Neural progenitor cell (in vitro differentiated cells): ENCODE measurements around the gene PLA2G4F. TPM values are rescaled to one million over a fixed set of nuclear protein-coding genes. Genes with fewer than 3 reads are reported as not detected.

Source experiments
- DNase-seq: peaks from one replicate; pipeline ENCODE4 v3.0.0-alpha.2; 2016; ENCODE audit warnings: low spot score
- H2AFZ ChIP-seq: fragments of 200-600 bp; sonication (generic); replicated peaks from 2 replicates; pipeline ENCODE4 v1.6.1; 2016; ENCODE audit warnings: antibody characterized with exemption
- H3F3A ChIP-seq: fragments of 200-600 bp; sonication (generic); 2 replicates; pipeline ENCODE4 v1.6.1; 2016; ENCODE audit warnings: antibody characterized with exemption, low read depth
- H3K27ac ChIP-seq: fragments of 200-600 bp; sonication (generic); 2 replicates; pipeline ENCODE4 v1.5.1; 2016; ENCODE audit warnings: mild to moderate bottlenecking
- H3K27me3 ChIP-seq: fragments of 200-600 bp; sonication (generic); 2 replicates; pipeline ENCODE4 v1.6.1; 2016; ENCODE audit warnings: mild to moderate bottlenecking, moderate library complexity
- H3K36me3 ChIP-seq: fragments of 200-600 bp; sonication (generic); 2 replicates; pipeline ENCODE4 v1.5.1; 2016
- H3K4me1 ChIP-seq: fragments of 200-600 bp; sonication (generic); 2 replicates; pipeline ENCODE4 v1.6.1; 2016; ENCODE audit warnings: mixed run types
- H3K4me2 ChIP-seq: fragments of 200-600 bp; sonication (generic); 2 replicates; pipeline ENCODE4 v1.6.1; 2016
- H3K4me3 ChIP-seq: fragments of 200-600 bp; sonication (generic); 2 replicates; pipeline ENCODE4 v1.5.1; 2016
- H3K79me2 ChIP-seq: fragments of 200-600 bp; sonication (generic); 2 replicates; pipeline ENCODE4 v1.6.1; 2016; ENCODE audit warnings: low read depth
- H3K9ac ChIP-seq: fragments of 200-600 bp; sonication (generic); 2 replicates; pipeline ENCODE4 v1.6.1; 2016
- H3K9me3 ChIP-seq: fragments of 200-600 bp; sonication (generic); 2 replicates; pipeline ENCODE4 v1.5.1; 2016; ENCODE audit warnings: low read depth
- H4K20me1 ChIP-seq: fragments of 200-600 bp; sonication (generic); 2 replicates; pipeline ENCODE4 v1.6.1; 2016; ENCODE audit warnings: low read depth
- H3K27ac Mint-ChIP-seq: 3 replicates; pipeline ENCODE4 v1.8.0; 2021; ENCODE audit warnings: mixed read lengths
- H3K27me3 Mint-ChIP-seq: 2 replicates; pipeline ENCODE4 v1.8.0; 2022; ENCODE audit warnings: low read depth, mild to moderate bottlenecking, inconsistent platforms, moderate library complexity, mixed read lengths; ENCODE audit not compliant: insufficient read depth
- H3K36me3 Mint-ChIP-seq: 3 replicates; pipeline ENCODE4 v1.8.0; 2021; ENCODE audit warnings: mixed read lengths
- H3K4me1 Mint-ChIP-seq: 3 replicates; pipeline ENCODE4 v1.8.0; 2021; ENCODE audit warnings: mixed read lengths
- H3K4me3 Mint-ChIP-seq: 3 replicates; pipeline ENCODE4 v1.8.0; 2021; ENCODE audit warnings: mild to moderate bottlenecking, moderate library complexity, mixed read lengths
- H3K9me3 Mint-ChIP-seq: 3 replicates; pipeline ENCODE4 v1.8.0; 2020; ENCODE audit warnings: mixed read lengths
- EZH2 ChIP-seq: fragments of 200-600 bp; sonication (generic); IDR thresholded peaks from 2 replicates; pipeline ENCODE4 v1.6.1; 2017; ENCODE audit warnings: antibody characterized with exemption, mild to moderate bottlenecking, moderate library complexity
- EZH2phosphoT487 ChIP-seq: fragments of 200-600 bp; sonication (generic); IDR thresholded peaks from 2 replicates; pipeline ENCODE4 v1.6.1; 2017; ENCODE audit warnings: antibody characterized with exemption
- total RNA-seq: library from RNA; depleted of rRNA; stranded (reverse); fragments of >200 nt; gene quantifications from 2 replicates; pipeline ENCODE4 v1.2.3, GENCODE V29; 2015; ENCODE audit warnings: low replicate concordance
- TF ChIP-seq, protein P1 (sequence below): fragments of 200-600 bp; sonication (generic); IDR thresholded peaks from 2 replicates; pipeline ENCODE4 v1.5.1; 2017; ENCODE audit warnings: antibody characterized with exemption, mild to moderate bottlenecking

PLA2G4F gene
- total RNA-seq, 1 donor from 2014 or later, result not detected

DNA sequence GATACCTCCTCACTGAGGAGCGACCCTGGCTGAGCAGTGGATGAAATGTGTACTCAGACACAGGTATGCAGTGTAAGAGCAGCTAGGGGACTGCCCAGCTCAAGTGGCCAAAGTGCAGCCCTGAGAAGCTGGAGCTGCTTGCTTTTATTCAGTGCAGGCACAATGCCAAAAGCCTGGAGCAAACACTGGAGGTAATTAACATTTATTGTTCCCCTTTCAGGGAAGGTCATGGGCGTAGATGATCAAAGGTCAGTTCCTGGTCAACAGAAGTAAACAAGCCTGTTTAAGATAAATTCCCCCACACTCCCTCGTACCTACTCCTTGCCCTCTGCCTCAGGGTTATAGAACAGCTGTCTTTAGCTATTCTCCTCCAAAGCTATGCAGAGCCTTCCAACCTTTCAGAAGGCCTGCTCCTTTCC is 17.5 kb downstream of the PLA2G4F start:
- Histone ChIP-seq H2AFZ (no peak overlapping the region), H4K20me1 (no peaks in the 10 kb centered on the region), H3F3A (no peaks in the 10 kb centered on the region), H3K9ac (no peak overlapping the region), H3K27ac (no peak overlapping the region), H3K79me2 (no peaks in the 10 kb centered on the region), H3K9me3 (no peaks in the 10 kb centered on the region), H3K36me3 (no peaks in the 10 kb centered on the region), H3K4me3 (no peak overlapping the region), H3K4me1 (no peaks in the 10 kb centered on the region), H3K27me3 (no peaks in the 10 kb centered on the region), H3K4me2 (no peak overlapping the region)
- peaks cover 7% of the 10 kb centered on the region for H3K27me3 Mint-ChIP-seq
- peak overlapping the region; percentile 7 for H3K27ac Mint-ChIP-seq
- TF ChIP-seq EZH2phosphoT487, result no peak
- no peak for TF ChIP-seq EZH2
- TF ChIP-seq, protein P1, sequence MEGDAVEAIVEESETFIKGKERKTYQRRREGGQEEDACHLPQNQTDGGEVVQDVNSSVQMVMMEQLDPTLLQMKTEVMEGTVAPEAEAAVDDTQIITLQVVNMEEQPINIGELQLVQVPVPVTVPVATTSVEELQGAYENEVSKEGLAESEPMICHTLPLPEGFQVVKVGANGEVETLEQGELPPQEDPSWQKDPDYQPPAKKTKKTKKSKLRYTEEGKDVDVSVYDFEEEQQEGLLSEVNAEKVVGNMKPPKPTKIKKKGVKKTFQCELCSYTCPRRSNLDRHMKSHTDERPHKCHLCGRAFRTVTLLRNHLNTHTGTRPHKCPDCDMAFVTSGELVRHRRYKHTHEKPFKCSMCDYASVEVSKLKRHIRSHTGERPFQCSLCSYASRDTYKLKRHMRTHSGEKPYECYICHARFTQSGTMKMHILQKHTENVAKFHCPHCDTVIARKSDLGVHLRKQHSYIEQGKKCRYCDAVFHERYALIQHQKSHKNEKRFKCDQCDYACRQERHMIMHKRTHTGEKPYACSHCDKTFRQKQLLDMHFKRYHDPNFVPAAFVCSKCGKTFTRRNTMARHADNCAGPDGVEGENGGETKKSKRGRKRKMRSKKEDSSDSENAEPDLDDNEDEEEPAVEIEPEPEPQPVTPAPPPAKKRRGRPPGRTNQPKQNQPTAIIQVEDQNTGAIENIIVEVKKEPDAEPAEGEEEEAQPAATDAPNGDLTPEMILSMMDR, result no peak
- H3K4me3 Mint-ChIP-seq, result peak overlapping the region; percentile 39
- no peak for DNase-seq
- H3K9me3 Mint-ChIP-seq, result peaks cover 11% of the 10 kb centered on the region
- no peaks in the 10 kb centered on the region for H3K36me3 Mint-ChIP-seq
- peaks cover 7% of the 10 kb centered on the region for H3K4me1 Mint-ChIP-seq

DNA sequence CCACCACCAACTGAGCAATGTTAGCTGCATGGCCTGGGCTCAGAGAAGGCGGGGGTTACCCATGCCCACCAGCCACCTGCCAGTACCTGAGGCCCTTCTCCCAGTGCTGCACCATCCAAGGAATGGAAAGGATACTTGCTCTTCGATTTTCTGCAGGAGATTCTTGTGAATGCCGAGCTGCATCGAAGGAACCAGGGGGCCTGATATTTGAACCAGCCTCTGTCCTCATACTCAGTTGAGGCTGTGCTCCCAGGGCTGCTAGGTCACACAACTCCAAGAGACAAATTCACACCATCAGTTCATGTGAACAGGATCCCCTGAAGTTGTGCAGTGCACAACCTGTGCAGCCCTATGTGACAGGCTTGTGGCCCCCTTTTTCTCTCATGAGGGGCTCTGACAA is 18.0 kb downstream of the PLA2G4F start:
- Histone ChIP-seq H3K9ac (no peak overlapping the region), H3K27me3 (no peaks in the 10 kb centered on the region), H3K79me2 (no peaks in the 10 kb centered on the region), H3K27ac (no peak overlapping the region), H3K4me2 (no peak overlapping the region), H3K4me3 (no peak overlapping the region), H4K20me1 (no peaks in the 10 kb centered on the region), H3K4me1 (peaks cover under 1% of the 10 kb centered on the region), H3F3A (no peaks in the 10 kb centered on the region), H2AFZ (no peak overlapping the region), H3K9me3 (no peaks in the 10 kb centered on the region), H3K36me3 (no peaks in the 10 kb centered on the region)
- Mint-ChIP-seq H3K4me3 (no peak overlapping the region), H3K36me3 (no peaks in the 10 kb centered on the region), H3K4me1 (peaks cover 7% of the 10 kb centered on the region), H3K27ac (no peak overlapping the region), H3K27me3 (peaks cover 7% of the 10 kb centered on the region), H3K9me3 (peaks cover 11% of the 10 kb centered on the region)
- TF ChIP-seq EZH2, result no peak
- no peak for TF ChIP-seq EZH2phosphoT487
- TF ChIP-seq, protein P1, result no peak
- DNase-seq, result no peak

DNA sequence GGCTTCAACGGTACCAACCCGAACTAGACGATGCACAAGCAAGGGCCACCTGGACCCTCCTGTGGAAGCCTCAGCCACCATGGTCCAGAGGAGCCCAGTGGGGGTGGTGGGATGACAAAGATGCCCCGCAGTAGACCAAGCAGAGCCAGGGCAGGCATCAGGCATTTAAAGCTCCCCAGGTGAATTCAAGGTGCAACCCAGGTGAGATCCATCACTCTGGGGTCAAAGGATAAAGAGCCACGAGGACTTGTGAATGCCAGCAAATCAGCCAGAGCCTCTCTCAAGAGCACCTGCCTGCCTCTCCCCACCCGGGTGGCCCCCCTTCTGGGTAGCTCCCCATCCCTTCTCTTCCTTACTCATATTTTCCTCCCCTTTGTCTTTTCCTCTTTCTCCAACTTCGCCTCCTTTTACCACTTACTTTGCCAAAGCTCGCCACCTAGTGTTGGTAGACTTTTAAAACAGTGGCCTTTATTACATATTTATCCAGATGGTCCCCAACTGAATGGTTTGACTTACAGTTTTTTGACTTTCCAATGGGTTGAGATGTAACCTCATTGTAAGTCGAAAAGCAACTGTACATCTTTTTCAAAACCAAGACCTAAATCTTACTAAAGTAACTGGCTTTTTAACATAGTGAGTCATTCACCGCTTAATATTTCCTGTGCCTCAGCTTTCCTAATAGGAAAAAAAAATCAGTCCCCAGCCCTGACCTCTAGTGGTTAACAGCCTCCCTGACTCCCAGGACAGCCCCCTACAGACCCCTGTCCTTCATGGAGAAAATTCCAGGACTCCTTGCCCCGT is 18.8 kb downstream of the PLA2G4F start:
- H3K79me2 ChIP-seq, result no peaks in the 10 kb centered on the region
- no peak overlapping the region for H3K4me3 ChIP-seq
- peaks cover under 1% of the 10 kb centered on the region for H3F3A ChIP-seq
- H3K27ac Mint-ChIP-seq, result no peak overlapping the region
- TF ChIP-seq, protein P1, result peak; percentile 77
- TF ChIP-seq EZH2, result no peak
- DNase-seq, result peak; percentile 79
- no peak overlapping the region for H3K4me2 ChIP-seq
- H2AFZ ChIP-seq, result no peak overlapping the region
- H3K4me1 Mint-ChIP-seq, result peaks cover 4% of the 10 kb centered on the region
- no peak overlapping the region for H3K9ac ChIP-seq
- no peaks in the 10 kb centered on the region for H3K36me3 ChIP-seq
- H3K9me3 Mint-ChIP-seq, result peaks cover 9% of the 10 kb centered on the region
- H3K4me3 Mint-ChIP-seq, result no peak overlapping the region
- no peaks in the 10 kb centered on the region for H4K20me1 ChIP-seq
- H3K4me1 ChIP-seq, result peaks cover 8% of the 10 kb centered on the region
- no peaks in the 10 kb centered on the region for H3K36me3 Mint-ChIP-seq
- H3K27me3 Mint-ChIP-seq, result peaks cover 5% of the 10 kb centered on the region
- H3K27ac ChIP-seq, result no peak overlapping the region
- H3K27me3 ChIP-seq, result no peaks in the 10 kb centered on the region
- H3K9me3 ChIP-seq, result no peaks in the 10 kb centered on the region
